Adrenal gland (tissue), 5 donors: ENCODE measurements around the gene EIF4G2.

ENCODE experiments used
- CTCF ChIP-seq, 6 experiments: fragments of 450-650 bp in 4 of 6; fragments of 200-600 bp in 2 of 6; sonication (generic) in 1 of 6; IDR thresholded peaks; 1 replicate in 5 of 6; 2 replicates in 1 of 6; pipeline versions ENCODE4 v1.5.1 to v1.8.0; 2016 to 2021; ENCODE audit warnings: antibody characterized with exemption in 6 of 6, mild to moderate bottlenecking in 2 of 6, moderate library complexity in 1 of 6
- POLR2A ChIP-seq, 2 donors: fragments of 450-650 bp; IDR thresholded peaks; one replicate each; pipeline ENCODE4 v1.6.1; 2017; ENCODE audit warnings: antibody characterized with exemption in 2 of 2, mild to moderate bottlenecking in 2 of 2, moderate library complexity in 1 of 2
- donor health status: DM: no; HTN: no; CAD: no.

GRCh38 chr11:10792385-10793068 is 16.2 kb downstream of the EIF4G2 start:
- TF ChIP-seq POLR2A (IDR thresholded peaks at IDR 0.05), result no peak
- peak; percentile 80 to 93 (median 86) for TF ChIP-seq CTCF (IDR thresholded peaks at IDR 0.05)
